MV-4-11 (cell line): ENCODE measurements around the gene GLI2.

Source experiments
- DNase-seq: peaks from one replicate; lab custom pipeline; 2025; lab: John Stamatoyannopoulos, UW

The GLI2 gene

DNA sequence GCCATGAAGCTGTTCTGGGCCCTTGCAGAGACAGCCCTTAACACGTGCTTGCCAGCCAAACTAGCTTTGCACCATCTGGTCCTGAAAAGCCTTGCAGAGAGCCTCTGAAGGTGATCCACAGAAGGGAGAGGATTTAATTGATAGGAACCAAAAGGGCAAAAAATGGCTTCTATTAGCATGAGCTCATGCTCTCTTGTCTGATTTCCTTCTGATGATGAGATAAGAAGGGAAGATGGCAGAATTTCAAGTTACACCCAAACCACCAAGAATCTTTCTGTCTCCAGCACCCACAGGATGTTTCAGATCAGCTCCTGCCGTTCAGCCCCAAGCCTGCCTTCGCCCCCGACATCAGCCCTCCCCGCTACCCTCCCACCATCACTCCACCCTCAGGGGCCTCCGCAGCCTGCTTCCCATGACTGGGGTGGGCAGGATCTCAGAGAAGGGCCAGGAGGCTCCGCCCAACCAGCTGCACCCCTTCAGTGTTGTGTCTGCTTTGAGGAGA lies 23.4 kb upstream of the GLI2 start:
- no peak for DNase-seq

DNA sequence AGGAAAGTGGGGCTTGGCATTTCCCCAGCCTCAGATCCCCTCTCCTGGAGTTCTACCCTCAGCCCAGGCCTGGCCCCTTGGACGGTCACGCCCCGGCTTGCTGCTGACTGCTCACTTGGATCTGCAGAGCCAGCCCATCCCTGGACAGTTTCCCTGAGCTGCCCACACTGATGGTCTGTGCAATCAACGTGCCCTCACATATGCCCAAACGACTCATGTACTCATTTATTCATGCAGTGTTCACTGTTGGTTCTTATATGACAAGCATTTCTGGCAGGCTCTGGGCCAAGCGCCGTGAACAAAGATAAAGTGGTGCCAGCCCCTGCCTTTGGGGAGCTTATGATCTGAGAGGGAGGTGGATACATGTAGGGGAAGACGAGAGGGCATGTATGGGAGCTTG lies 20.3 kb upstream of the GLI2 start:
- DNase-seq: no peak

DNA sequence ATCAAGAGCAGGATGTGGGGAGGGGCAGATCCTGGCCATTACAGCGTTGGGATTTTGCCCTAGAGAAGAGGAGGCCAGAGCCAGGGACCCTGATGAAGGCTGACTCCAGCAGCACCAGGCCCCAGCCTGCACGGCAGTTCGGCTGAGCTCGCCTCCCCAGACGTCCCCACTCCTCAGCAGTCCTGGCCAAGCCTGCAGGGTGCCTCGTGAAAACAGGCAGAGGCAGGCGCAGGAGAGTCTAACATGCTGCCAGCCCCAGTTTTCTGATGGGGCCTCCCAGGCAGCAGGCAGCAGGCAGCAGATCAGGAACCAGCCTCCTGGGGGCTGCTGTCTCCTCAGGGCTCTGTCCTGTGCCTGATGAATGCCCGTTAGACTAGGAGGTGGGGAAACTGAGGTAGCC lies 19.7 kb upstream of the GLI2 start:
- DNase-seq: no peak

DNA sequence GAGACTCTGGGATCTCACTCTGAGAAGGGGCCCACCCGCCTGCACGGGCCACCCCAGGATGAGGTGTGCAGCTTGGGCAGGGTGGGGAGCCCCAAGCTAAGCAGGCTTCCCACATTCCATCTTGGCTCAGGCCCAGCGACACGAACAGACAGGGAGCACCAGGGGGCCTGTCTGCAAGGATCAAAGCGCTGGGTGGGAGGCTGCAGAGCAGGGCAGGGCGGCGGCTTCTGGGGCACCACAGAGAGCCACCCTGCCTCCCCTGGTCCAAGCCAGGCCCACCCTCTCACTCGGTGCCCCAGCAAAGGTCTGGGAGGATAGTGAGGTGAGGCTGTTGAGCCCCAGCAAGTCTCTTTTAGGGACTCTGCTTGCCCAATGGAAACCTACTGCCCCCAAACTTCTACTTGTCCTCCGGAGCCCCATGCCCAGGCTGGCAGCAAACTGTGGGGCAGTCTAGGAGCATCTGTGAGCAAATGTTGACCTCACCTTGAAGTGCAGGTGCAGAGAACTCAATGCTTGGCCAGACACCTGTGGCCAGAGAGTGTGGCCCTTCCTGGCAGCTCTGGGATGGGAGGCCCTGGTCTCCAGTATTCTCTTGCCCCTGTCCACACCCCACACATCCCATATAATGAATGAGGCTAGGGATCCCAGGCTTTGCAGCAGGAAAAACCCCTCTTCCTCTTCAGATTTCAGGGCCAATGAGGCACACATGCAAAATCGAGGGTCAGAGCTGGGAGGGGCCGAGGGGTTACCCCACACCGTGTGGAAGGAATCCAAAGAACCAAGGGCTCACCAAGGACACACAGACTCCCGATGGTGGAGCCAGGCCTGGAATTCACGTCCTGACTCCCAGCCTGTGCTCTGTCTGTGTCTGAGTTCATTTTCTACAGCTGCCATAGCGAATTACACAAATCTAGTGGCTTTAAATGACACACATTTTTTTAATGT lies 18.8 kb upstream of the GLI2 start:
- DNase-seq: no peak

DNA sequence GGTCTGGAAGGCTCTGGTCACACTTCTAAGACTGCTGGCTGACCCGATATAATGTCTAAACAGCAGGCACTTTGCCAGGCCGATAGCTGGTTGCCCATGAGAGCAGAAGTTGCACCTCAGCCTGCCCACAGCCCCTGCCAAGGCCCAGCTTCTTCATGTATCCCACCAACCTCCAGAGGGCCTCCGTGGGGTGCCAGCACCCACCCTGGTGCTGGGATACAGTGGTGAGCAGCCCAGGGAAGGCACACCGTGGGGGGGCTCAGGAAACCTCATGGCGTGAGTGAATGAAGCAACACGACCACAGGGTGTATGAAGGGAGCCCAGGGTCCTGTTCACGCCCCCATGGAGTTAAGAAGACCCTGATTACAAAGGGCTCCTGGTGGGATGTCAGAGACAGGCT lies 16.2 kb upstream of the GLI2 start:
- no peak for DNase-seq

DNA sequence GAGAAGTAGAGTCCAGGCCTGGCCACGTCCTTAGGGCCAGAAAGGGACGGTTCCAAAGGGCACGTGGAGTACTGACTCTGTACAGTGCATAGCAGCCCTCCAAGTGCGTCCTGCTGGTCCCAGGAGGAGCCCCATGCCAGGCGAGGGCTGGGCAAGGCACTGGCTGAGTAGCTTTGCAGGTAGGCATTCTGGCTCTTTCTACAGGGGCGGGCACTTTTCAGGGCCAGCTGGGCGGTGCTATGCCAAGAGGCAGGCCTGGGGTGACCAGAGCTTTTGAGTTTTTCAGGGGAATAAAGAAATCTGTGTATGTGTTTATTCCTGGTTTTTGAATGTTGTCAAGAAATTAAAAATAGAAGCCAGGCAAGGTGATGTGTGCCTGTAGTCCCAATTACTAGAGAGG lies 15.4 kb upstream of the GLI2 start:
- no peak for DNase-seq

DNA sequence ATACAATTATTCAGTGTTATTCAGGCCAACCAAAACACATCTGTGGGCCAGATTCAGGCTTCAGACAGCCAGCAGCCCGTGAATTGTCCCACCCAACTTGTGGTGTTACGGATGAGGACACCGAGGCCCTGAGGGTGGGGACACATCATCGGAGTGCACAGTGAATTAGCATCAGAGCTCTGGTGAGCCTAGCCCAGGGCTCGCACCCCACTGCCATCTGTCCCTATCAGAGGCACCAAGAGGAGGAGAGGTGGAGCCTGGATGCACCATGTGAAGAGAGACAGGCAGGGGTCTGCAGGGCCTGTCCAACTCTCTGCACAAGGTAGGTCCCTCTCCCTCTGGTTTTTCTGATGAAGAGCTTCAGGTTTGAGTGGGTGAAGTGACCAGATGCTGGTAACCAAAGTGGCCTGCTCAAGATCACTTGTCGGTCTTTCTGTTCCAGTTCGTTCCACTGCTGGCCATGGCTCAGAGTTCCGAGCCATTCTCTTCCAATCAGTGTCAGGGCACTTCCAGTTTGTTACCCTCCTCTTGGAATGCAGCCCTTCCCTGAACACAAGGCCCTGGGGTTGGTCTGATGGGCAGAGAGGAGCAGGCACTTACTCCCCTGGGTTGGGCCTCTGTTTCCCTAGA lies 14.8 kb upstream of the GLI2 start:
- DNase-seq: no peak

DNA sequence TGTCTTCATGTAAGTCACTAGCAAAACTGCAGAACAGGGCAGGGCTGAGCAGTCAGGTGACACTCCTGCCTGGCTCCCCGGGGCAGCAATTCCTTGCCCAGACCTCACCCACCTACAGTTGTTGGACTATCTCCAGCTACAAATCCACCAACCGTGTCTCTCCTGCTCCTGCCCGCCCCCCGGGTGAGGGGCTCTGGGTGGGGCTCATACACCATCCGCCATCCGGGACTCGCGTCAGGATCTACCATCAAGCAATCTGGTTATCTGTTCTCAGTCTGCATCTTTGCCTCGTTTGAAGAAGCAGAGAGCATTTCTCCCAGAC lies 13.5 kb upstream of the GLI2 start:
- DNase-seq: no peak

DNA sequence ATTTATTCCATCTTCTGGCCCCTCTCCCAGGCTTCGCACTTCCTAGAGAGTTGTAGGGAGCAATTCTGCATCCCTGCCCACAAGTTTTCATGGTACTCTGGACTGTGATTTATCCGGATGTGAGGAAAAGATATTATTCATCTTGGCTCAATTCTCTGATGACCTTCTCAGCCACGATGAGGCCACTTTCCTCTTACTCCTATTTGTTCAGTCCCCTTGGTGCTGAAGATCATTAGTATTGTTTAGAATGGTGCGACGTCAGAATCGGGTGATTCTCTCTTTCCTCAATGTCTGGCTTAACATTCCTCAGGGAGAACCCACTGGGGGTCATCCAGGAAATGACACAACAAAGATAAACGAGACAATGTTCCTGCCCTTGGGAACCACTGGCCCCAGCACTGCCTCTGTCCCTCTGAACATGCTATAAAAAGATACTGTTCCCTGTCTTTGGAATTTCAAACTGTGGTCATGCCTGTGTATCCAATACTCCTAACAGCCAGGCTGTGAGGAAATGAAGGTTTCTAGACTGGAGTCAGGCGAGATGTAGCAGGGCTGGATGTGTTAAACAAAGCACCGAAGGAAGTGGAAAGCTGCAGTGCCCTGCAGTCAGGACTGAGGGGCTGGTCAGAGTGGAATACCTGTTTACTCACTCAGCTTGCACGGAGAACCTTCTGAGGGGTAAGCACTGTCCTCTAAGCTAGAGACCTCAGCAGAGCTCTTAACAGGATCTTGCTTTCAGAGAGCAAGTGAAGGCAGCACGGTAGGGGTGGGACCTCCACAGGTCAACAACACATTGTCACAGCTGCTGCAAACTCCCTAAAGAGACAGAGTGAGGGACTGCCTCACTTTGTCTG lies 12.9 kb upstream of the GLI2 start:
- DNase-seq: no peak

DNA sequence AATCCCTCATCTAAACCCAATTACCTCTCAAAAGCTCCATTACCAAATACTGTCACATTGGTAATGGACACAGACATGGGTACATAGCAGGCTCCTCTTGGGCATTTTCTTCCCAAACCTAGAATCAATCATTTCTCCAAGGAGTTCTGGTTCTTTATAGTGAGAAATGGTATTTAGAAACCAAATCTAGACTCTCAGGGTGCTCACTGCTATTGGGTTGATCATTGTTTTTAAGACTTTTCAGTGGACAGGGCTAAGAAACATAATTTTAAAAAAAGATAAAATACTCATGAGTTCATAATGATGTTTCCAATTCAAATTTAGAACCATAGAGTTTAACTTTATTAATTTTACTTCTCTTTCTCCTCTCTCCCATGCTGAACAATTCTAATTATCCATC lies 9.4 kb upstream of the GLI2 start:
- DNase-seq: no peak

DNA sequence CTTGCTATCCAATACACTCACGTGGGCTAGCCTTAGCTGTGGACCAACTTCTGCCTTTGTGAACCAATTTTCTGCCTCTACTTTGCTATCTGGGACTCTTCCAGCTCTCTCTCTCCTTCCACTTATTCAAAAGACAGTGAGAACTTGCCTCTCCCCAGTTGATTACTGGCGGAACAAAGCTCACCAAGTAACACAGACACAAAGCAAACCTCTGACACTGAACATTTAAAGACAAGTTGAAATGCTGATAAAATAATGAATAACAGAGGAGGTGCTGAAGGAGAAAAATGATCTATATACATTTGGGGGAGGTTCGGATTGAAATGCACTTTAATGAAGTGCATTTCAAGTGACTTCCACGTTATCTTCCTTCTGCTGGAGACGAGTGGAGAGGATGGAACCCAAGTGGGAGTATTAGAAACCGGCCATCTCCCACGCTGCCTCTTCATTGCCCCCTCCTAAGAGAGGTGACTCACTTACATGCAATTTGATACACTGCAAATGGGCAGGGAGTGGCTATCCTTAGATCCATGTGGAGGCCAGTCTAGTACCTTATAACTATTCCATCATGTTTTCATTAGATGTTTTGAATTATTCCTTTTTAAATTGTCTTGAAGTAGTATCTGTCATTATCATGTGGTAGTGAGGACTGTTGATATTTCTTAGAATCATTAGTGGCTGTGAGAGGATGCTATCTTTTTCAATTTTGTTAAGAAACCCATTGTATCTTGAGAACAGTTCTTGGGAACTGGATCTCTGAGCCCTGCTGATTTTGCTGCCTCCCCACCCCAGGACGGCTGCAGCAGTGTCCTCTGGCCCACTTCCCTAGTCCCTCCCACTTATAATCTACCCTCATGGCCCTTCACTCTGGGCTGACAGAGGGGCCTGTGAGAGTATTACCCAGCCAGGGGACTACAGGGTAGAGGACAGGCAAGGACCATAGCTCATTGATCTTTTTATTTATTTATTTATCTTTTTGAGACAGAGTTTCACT lies 6.0 kb upstream of the GLI2 start:
- no peak for DNase-seq

DNA sequence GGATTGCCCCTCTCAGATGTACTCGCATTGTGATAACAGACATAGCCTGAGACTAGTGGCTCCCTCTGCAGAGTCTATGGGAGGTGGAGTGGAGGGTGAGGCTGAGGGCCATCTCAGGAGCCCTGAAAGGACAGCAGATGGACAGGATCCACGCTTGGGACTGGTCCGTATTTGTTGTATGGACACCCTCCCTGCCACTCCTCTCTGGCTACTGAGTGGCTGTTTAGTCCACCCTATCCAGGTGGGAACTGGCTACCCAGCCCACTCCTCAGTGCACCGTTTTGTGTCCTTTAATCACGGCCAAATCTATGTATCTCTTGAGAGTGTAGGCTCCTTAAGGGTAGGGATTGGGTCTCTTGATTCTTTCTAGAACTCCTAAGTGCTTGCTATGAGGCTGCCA lies 4.5 kb upstream of the GLI2 start:
- no peak for DNase-seq

DNA sequence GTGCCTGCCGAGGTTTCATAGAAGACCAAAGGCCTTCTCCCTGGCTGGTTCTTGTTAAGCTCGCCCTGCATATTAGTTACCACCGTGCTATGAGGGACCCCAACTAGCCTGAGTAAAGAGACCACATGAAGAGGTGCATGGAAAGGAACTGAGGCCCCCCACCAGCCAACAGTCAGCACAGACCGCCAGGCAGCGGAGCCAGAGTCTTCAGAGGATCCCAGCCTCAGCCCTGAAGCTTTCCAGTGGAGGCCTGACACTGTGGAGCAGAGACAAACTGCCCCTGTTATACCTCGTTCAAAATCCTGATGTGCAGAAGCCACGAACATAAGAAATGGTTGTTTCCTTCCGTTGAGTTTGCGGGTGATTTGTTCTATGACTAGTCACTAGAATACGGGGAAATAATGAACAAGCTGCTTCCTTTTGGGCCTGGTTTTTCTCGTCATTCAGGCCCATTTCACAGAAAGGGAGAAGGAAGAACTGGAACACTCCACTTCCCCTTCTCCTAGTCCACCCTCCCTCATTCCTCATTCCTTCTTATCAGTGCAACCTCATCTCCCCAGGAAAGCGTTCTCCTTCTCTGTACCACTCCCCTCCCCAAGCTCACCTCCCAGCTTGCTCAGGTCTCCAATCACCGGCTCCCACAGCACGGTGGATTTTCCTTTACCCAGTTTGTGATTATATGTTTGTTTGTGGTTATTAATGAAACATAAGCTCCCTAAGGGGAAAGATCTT lies 3.0 kb upstream of the GLI2 start:
- DNase-seq: no peak

DNA sequence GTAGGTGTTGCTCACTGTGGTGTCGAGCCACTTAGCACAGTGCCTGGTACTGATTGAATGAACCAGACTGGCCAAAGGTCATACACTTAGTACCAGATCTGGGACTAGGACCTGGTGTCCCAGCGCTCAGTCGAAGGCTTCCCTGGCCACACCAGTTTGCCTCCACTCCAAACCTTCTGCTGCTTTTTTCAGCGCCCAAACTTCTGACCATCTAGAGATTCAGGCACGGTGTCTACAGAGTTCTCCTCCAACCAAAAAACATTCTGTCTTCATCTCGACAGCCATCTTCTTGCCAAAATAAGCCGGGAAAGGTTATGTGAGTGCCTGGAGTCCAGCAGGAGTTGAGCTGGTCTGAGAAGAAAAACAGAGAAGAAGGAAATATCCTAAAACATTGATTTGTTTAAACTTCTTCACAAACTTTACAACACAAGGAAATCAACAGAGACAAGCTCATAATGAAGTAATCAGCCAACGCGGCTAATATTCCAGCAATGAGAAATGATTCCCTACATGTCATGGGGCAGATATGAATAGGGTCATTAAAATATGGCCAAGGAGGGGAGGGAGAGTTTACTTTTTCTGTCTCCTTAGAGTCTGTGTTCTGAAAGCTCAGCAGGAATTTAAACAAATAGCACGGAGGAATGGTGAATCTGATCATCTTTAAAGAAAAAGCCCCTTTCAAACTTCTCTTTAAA lies 2.3 kb upstream of the GLI2 start:
- no peak for DNase-seq

DNA sequence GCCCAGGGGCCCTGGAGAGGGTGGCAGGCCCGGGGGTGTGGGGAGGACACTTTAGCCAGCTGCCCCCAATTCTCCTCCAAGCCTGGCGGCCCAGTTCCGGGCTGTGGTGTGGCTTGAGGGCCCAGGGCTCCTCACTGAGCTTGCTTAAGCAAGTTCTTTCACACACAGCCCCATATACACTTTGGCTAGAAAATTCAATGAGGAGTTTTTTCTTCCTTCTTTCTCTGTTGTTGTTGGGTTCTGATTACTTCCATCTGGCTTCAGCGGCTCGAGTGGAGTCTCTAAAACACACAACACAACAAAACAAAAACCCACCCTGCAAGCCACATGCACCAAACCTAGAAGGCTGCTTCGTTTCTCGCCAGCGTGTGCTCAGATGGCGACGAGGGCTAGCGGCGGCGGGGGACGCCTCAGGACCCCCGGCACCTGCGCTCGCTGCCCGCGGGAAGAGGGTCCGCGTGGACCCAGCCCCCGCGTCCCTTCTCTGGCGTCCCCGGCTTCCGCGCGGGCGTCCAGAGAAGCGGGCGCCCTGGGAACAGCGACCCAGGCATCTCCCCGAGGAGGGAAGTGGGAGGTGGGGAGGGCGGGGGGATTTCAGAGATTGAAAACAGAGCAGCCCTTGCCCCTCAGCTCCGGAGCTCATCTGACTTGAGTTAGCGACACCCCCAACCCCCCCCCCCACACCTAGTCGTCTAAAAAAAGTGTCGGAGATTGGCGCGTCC lies 577 bp upstream of the GLI2 start:
- no peak for DNase-seq

DNA sequence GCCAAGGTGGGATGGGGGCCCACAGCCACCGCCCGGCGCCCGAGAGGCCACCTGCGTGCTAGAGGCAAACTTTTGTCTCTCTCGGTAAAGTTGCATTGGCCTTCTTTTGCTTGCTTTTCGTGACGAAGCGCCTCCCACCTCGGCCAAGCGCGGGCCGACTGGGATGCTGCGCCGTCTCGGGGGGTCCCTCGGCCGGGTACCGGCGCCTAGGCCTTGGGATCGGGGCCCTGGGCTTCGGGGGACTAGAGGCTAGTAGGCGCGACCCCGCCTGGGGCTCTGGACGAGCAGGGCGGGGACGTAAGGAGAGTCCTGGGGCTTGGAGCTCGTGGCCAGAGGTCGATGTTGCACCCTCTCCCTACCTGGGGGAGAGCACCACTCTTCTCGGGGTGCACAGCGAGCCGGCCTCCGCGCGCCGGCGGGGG lies 545 bp downstream of the GLI2 start:
- DNase-seq: no peak

DNA sequence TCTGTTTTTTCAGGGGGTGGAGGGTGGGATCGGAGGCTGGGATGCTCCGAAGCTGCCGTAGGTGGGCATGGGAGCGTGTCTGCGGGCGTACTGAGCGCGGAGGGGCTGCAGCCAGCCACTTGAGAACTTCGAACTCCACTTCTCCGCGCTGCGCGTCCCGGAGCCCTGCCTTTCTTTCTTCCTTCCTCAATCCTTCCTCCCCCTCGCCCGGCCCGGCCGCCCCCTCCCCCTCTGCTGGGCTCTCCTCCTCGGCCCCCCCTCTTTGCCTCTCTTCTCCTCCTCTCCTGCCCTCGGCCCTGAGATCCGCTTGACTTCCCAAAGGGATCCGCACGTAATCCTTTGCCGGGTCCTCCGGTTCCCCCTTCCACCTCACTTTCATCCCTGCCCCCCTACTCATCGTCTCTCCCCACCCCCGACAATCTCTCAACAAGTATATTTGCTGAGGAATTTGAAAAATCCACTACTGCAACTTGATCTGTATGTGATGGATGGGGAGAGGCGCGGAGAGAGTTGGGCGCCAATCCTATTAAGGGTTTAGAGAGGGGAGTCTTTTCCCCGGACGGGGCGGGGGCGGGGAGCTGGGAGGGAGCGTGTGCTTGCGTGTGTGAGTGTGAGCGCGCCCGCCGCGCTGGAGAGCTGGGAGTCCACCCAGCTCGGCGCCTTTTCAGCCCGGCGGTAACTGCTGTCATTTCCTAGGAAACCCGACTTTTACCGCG lies 1.1 kb downstream of the GLI2 start:
- no peak for DNase-seq

DNA sequence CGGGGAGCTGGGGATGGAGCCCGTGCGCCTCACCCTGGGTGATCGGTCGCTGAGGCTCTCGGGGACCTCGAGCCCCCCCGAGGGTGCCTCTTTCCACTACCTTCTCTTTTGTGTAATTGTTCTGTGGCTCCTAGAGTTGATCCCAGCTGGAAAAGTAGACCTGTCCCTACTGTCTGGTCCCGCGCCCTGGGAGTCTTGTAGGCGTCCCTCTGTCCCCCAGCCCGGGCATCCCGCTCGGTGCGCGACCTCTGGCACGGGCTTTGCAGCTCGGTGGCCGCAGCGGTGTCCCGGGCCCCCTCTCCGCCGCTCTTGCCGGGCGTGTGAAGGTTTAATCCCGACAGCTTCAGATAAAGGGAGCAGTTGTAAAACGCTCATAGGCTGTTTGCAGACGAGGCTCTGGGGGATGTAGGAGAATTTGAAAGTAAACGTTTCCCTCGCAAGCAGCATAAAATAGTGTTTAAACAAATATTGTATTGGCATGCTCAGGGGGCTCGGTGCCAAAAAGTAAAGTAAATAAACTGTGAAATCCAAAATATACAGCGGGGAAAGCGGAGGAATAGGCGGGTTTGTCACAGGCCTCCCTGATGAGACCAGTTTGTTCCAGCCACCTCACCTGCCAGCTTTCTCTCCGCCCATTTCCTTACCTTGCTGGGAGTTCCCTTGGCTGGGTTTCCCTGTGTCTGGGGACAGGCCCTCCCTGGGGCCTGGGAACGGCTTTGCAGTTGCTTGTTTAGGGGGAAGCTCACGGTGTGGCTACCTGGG lies 1.9 kb downstream of the GLI2 start:
- no peak for DNase-seq
